Measurements from ENCODE around the gene BORCS6.

BORCS6 gene

DNA sequence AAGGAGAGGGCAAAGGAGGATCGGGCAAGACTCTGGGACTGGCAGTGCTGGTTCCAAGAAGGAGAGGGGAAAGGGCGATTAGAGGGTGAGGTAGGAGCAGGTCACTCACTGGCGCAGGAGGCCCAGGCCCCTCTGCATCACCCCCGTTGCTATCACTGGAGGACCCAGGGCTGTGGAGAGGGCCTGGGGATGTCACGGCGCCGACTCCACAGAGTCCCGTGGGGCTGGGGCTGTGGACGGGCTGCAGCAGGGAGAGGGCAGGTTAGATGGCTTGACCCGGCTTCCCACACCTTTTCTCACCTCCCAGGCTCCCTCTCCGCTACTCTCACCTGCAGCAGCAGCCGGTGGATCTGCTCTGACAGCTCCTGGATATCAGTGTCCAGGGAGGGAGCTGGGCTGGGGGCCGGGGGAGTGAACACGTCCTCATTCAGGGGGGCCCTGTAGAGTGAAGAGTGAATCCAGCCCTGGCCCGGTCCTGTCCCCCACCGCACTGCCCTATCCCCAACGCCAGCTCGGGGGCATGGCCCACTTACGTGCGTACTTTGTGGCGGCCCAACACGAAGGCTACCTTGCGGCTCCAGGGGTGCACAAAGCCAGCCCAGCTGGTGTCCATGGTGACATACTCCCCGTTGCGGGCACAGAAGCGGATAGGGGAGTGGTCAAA, 42.7 kb downstream of the BORCS6 start:
- H3K36me3 ChIP-seq (replicated peaks) = peaks cover 69% of the 10 kb centered on the region
- no peaks in the 10 kb centered on the region for H3K27me3 ChIP-seq (replicated peaks)
- no peak overlapping the region for H3K4me3 ChIP-seq (ENCODE audit: low read depth, low read length)
- in situ Hi-C loops (cut with HindIII; ENCODE audit: low pct_ligation_motif_present, low sequenced_read_pairs) = no loop called here
- H3K27ac ChIP-seq = no peak overlapping the region
- DNase-seq = no peak
- TF ChIP-seq, protein P1, sequence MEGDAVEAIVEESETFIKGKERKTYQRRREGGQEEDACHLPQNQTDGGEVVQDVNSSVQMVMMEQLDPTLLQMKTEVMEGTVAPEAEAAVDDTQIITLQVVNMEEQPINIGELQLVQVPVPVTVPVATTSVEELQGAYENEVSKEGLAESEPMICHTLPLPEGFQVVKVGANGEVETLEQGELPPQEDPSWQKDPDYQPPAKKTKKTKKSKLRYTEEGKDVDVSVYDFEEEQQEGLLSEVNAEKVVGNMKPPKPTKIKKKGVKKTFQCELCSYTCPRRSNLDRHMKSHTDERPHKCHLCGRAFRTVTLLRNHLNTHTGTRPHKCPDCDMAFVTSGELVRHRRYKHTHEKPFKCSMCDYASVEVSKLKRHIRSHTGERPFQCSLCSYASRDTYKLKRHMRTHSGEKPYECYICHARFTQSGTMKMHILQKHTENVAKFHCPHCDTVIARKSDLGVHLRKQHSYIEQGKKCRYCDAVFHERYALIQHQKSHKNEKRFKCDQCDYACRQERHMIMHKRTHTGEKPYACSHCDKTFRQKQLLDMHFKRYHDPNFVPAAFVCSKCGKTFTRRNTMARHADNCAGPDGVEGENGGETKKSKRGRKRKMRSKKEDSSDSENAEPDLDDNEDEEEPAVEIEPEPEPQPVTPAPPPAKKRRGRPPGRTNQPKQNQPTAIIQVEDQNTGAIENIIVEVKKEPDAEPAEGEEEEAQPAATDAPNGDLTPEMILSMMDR (IDR thresholded peaks at IDR 0.05; ENCODE audit: low read depth, low read length, missing control alignments) = no peak

DNA sequence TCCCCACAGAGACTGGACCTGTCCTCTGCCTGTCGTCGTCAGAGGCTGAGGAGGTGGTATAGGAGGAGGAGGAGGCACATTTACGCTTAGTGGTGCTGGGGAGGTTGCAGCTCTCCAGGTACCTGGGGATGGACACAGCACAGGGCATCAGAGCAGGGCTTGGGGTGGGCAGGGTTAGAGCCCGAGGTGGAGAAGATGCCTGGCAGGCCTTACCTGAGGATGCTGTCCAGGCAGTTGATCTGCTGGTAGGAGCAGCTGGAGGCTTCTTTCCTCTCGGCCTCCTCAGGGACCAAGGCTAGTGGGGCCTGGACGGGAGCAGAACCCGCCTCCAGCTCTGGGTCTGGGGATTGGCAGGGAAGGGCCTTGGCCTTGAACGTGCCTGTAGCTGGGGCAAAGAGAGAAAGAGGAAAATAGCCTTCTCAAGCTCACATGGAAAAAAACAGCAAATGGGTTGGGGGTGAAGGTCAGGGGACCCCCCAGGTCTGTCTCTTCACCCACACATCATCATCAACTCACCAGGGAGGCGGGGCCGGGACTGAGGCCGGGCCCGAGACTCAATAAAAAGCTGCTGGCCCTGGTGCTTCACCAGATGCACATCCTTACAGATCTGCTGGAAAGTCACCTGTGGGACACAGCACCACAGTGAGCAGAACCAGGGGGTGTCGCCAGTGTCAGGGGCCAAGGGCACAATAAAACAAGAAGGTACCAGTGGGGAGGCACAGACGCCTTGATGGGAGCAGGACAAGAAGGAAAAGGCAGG, 43.4 kb downstream of the BORCS6 start:
- TF ChIP-seq, protein P1 (IDR thresholded peaks at IDR 0.05; ENCODE audit: low read depth, low read length, missing control alignments) = no peak
- Histone ChIP-seq H3K27ac (no peak overlapping the region), H3K36me3 (replicated peaks) (peaks cover 77% of the 10 kb centered on the region), H3K27me3 (replicated peaks) (no peaks in the 10 kb centered on the region), H3K4me3 (ENCODE audit: low read depth, low read length) (no peak overlapping the region)
- no peak for DNase-seq
- in situ Hi-C loops (cut with HindIII; ENCODE audit: low pct_ligation_motif_present, low sequenced_read_pairs) = no loop called here

DNA sequence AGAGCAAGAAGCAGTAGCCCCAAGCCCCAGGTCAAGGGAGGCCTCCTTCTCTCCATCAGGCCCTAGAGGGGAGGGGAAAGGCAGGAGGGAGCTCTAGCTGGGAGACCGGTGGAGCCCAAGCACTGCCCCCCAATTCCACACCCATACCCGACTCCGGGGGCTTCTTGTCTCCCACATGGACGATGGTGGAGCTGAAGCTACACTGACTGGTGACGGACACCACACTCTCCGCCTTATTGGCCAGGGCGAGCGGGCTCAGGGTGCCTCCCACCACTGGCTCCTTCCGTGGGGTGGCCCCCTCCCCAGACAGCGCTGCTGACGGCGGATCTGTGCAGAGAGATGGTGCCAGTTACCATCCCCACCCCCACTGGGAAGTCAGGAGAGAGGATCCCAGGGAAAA, 44.2 kb downstream of the BORCS6 start:
- Histone ChIP-seq H3K4me3 (ENCODE audit: low read depth, low read length) (no peak overlapping the region), H3K36me3 (replicated peaks) (peaks cover 83% of the 10 kb centered on the region), H3K27me3 (replicated peaks) (no peaks in the 10 kb centered on the region), H3K27ac (no peak overlapping the region)
- TF ChIP-seq, protein P1 (IDR thresholded peaks at IDR 0.05; ENCODE audit: low read depth, low read length, missing control alignments) = no peak
- DNase-seq = no peak
- in situ Hi-C loops (cut with HindIII; ENCODE audit: low pct_ligation_motif_present, low sequenced_read_pairs) = no loop called here

DNA sequence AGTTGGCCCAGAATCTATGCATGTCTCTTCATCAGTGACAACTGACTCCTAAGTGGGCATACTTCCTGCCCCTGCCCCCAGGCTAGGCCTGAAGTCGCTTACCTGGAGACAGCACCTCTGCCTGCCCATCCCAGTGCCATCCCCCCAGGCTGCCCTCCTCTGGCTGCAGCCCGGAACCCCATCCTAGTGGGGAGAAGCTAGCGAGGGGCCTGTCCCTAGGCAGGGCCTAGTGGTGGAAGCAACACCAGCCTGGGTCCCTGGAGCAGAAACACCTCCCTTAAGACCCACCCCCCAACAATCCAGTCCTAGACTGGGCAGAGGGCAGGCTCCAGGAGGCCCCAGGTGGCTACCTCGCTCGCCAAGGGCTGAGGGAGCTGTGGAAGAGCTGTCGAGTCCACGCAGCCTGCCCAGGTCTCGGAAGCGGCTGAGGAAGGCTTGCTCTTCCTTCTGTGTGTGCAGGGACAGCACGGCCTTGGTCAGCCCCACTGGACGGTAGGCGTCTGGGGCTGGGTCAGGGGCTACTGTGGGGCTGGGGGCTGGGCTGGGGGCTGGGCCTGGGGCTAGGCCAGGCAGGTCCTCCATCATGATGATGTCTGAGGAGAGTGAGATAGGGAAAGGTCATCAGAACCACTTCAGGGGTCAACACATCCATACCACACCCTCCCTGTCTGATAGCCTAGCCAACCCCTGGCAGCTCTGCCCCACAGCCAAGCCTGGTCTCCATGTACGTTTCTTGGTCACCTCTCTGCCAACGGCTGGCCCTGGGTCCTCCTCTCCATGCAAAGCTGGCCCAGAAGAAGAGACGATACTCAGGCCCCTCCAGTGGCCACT, 45.4 kb downstream of the BORCS6 start:
- no peaks in the 10 kb centered on the region for H3K27me3 ChIP-seq (replicated peaks)
- H3K36me3 ChIP-seq (replicated peaks) = peaks cover 83% of the 10 kb centered on the region
- in situ Hi-C loops (cut with HindIII; ENCODE audit: low pct_ligation_motif_present, low sequenced_read_pairs) = no loop called here
- TF ChIP-seq, protein P1 (IDR thresholded peaks at IDR 0.05; ENCODE audit: low read depth, low read length, missing control alignments) = no peak
- H3K4me3 ChIP-seq (ENCODE audit: low read depth, low read length) = no peak overlapping the region
- no peak overlapping the region for H3K27ac ChIP-seq
- DNase-seq = no peak

DNA sequence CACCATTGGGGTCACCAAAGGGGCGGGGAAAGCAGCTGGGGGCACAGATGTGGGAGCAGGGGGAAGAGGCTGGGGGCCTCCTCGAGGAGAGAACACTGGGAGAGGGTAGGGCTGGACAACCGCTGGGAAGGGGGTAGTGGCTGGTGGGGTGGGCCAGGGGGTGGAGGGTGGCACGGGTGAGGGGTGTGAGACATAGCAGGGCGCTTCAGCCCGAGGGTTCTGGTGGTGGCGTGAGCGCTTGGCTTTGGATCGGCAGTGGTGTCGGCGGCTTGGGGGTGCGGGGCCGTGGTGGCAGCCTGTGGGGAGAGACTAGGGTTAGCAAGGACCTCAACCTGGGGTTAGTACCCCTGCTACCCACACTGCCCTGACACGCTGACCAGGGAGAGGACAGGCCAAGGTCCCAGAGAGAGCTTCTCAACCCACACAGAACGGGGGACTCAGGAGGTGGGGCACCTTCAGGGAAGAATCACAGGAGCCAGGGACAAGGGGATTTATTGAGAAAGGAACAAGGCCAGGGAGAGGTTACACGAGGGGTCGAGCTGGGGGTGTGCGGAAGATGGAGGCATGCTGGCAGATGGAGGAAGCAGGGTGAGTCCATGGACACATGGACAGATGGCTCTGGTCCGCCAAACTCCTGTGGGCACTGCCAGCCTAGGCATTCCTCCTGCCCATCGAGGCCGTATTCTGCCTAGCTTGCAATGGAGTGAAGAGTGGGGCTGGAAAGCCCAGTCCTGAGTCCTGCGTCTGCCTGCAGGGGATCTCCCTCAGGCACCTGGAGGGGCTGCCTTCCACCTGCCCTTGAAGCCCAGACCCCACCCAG, 46.2 kb downstream of the BORCS6 start:
- Histone ChIP-seq H3K36me3 (replicated peaks) (peaks cover 78% of the 10 kb centered on the region), H3K27me3 (replicated peaks) (no peaks in the 10 kb centered on the region), H3K27ac (no peak overlapping the region), H3K4me3 (ENCODE audit: low read depth, low read length) (no peak overlapping the region)
- TF ChIP-seq, protein P1 (IDR thresholded peaks at IDR 0.05; ENCODE audit: low read depth, low read length, missing control alignments) = no peak
- in situ Hi-C loops (cut with HindIII; ENCODE audit: low pct_ligation_motif_present, low sequenced_read_pairs) = no loop called here
- DNase-seq = no peak

Data from brain microvascular endothelial cell (primary cell).